Upper lobe of left lung (tissue), 6 donors: ENCODE results near the gene PRRX1. TPM values are rescaled to one million over a fixed set of nuclear protein-coding genes. Genes with fewer than 3 reads are reported as not detected.

Experiments used
- ATAC-seq, 2 donors: fragments of 200-7000 bp; cut with Tn5 transposase; one replicate each; pipeline ENCODE4 v1.9.1; 2022; ENCODE audit warnings: mild to moderate bottlenecking in 2 of 2, moderate library complexity in 2 of 2; ENCODE audit not compliant: low FRiP score in 2 of 2
- DNase-seq, 2 donors: peaks; one replicate each; pipeline ENCODE4 v3.0.0-alpha.2; 2019 to 2020
- H3K27ac ChIP-seq, 4 donors: fragments of 200-600 bp; sonication (generic); one replicate each; pipeline ENCODE4 v1.5.1; 2016 to 2019
- H3K27me3 ChIP-seq, 4 donors: fragments of 200-600 bp; sonication (generic); one replicate each; pipeline ENCODE4 v1.5.1; 2017 to 2019
- H3K36me3 ChIP-seq, 4 donors: fragments of 200-600 bp; sonication (generic); one replicate each; pipeline ENCODE4 v1.5.1; 2016 to 2019
- H3K4me1 ChIP-seq, 4 donors: fragments of 200-600 bp; sonication (generic); one replicate each; pipeline ENCODE4 v1.5.1; 2018 to 2019
- H3K4me3 ChIP-seq, 4 donors: fragments of 200-600 bp; sonication (generic); one replicate each; pipeline ENCODE4 v1.5.1; 2017 to 2019; ENCODE audit warnings: mild to moderate bottlenecking in 2 of 4, moderate library complexity in 1 of 4
- H3K9me3 ChIP-seq, 4 donors: fragments of 200-600 bp; sonication (generic); one replicate each; pipeline ENCODE4 v1.5.1; 2018 to 2019
- EP300 ChIP-seq, 4 donors: sonication (generic); formaldehyde crosslinking; IDR thresholded peaks; one replicate each; pipeline ENCODE4 v1.5.1; 2017; ENCODE audit warnings: antibody characterized with exemption in 4 of 4, control low read depth in 2 of 4
- POLR2A ChIP-seq, 4 donors: fragments of 450-650 bp; IDR thresholded peaks; one replicate each; pipeline ENCODE4 v1.5.1; 2016 to 2017; ENCODE audit warnings: antibody characterized with exemption in 4 of 4, mild to moderate bottlenecking in 2 of 4
- POLR2AphosphoS5 ChIP-seq, 2 donors: sonication (generic); formaldehyde crosslinking; IDR thresholded peaks; one replicate each; pipeline ENCODE4 v1.5.1; 2017; ENCODE audit warnings: antibody characterized with exemption in 2 of 2
- WGBS, 2 donors: methylation state at CpG; one replicate each; pipeline ENCODE4 v1.1.5; 2017 to 2018; 5-methylcytosine and 5-hydroxymethylcytosine counted together
- total RNA-seq, 6 donors: library from RNA; depleted of rRNA in 4 of 6; stranded (reverse); fragments of >200 nt in 4 of 6; gene quantifications; one replicate each; pipeline versions ENCODE4 v1.1.0 to v1.2.1, GENCODE V29; 2016 to 2021
- TF ChIP-seq, protein P1 (sequence below), 6 experiments: fragments of 450-650 bp in 4 of 6; fragments of 200-600 bp in 2 of 6; sonication (generic) in 2 of 6; IDR thresholded peaks; one replicate each; pipeline ENCODE4 v1.5.1; 2016 to 2019; ENCODE audit warnings: antibody characterized with exemption in 6 of 6
- donor health status: DM: no; HTN: no; CAD: no; lungs with moderate emphysema.
- donor health status: DM: no; HTN: yes; CAD: no; lungs with severe emphysema.

The PRRX1 gene
- total RNA-seq, 6 donors from 2014 or later, result 6.1 to 36.0 (median 19.1) TPM

GRCh38 chr1:170672316-170672715 is 8.4 kb downstream of the PRRX1 start:
- Histone ChIP-seq H3K4me1 (peaks cover 0 to 9% (median 3%) of the 10 kb centered on the region in 4 donors), H3K9me3 (no peaks in the 10 kb centered on the region), H3K27me3 (peaks cover 0 to 18% (median 9%) of the 10 kb centered on the region in 4 donors), H3K4me3 (no peak overlapping the region), H3K36me3 (no peaks in the 10 kb centered on the region), H3K27ac (no peak overlapping the region)
- ATAC-seq (no peak), DNase-seq (no peak)
- WGBS, 2 donors, result 60 to 75% methylated on average over 2 of the region's 2 CpGs
- TF ChIP-seq EP300 (IDR thresholded peaks at IDR 0.05), result no peak
- TF ChIP-seq POLR2A (IDR thresholded peaks at IDR 0.05), result no peak
- TF ChIP-seq POLR2AphosphoS5 (IDR thresholded peaks at IDR 0.05), result no peak
- TF ChIP-seq, protein P1, sequence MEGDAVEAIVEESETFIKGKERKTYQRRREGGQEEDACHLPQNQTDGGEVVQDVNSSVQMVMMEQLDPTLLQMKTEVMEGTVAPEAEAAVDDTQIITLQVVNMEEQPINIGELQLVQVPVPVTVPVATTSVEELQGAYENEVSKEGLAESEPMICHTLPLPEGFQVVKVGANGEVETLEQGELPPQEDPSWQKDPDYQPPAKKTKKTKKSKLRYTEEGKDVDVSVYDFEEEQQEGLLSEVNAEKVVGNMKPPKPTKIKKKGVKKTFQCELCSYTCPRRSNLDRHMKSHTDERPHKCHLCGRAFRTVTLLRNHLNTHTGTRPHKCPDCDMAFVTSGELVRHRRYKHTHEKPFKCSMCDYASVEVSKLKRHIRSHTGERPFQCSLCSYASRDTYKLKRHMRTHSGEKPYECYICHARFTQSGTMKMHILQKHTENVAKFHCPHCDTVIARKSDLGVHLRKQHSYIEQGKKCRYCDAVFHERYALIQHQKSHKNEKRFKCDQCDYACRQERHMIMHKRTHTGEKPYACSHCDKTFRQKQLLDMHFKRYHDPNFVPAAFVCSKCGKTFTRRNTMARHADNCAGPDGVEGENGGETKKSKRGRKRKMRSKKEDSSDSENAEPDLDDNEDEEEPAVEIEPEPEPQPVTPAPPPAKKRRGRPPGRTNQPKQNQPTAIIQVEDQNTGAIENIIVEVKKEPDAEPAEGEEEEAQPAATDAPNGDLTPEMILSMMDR (IDR thresholded peaks at IDR 0.05), result no peak

GRCh38 chr1:170674239-170674638 is 10.3 kb downstream of the PRRX1 start:
- DNase-seq (no peak), ATAC-seq (no peak)
- Histone ChIP-seq H3K27me3 (peaks cover 0 to 9% (median 3%) of the 10 kb centered on the region in 4 donors), H3K4me1 (peaks cover 0 to 4% (median 0%) of the 10 kb centered on the region in 4 donors), H3K27ac (no peak overlapping the region), H3K4me3 (no peak overlapping the region), H3K36me3 (no peaks in the 10 kb centered on the region), H3K9me3 (no peaks in the 10 kb centered on the region)
- TF ChIP-seq POLR2A (IDR thresholded peaks at IDR 0.05) (no peak), EP300 (IDR thresholded peaks at IDR 0.05) (no peak), POLR2AphosphoS5 (IDR thresholded peaks at IDR 0.05) (no peak)
- TF ChIP-seq, protein P1 (IDR thresholded peaks at IDR 0.05), result no peak
- 75 to 77% methylated on average over 3 of the region's 3 CpGs for WGBS, 2 donors

DNA sequence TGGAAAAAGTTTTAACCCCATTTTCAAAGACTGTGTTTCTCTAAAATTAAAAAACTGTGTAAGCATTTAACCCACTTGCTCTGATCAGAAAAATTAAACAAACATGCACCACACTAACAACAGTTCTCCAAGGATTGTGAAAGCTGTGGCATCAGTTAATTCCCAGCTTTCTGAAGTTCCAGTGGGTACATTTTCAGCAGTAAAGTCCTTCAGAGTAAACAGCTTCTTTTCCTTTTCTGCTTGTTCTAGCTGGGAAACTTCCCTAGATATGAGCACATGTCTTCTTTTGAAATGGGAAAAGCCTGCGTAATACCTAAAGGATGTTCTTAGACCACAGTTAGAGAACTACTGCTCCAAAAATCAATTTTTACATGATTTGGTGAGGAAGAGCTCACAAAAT is 11.1 kb downstream of the PRRX1 start:
- Histone ChIP-seq H3K36me3 (no peaks in the 10 kb centered on the region), H3K27ac (no peak overlapping the region), H3K4me3 (no peak overlapping the region), H3K4me1 (peaks cover 0 to 4% (median 0%) of the 10 kb centered on the region in 4 donors), H3K9me3 (no peaks in the 10 kb centered on the region), H3K27me3 (peaks cover 0 to 9% (median 0%) of the 10 kb centered on the region in 4 donors)
- TF ChIP-seq POLR2A (IDR thresholded peaks at IDR 0.05) (no peak), EP300 (IDR thresholded peaks at IDR 0.05) (no peak), POLR2AphosphoS5 (IDR thresholded peaks at IDR 0.05) (no peak)
- TF ChIP-seq, protein P1 (IDR thresholded peaks at IDR 0.05), result no peak
- DNase-seq, result no peak
- ATAC-seq, result no peak
- 92 to 97% methylated on average over 1 of the region's 1 CpG for WGBS, 2 donors

DNA sequence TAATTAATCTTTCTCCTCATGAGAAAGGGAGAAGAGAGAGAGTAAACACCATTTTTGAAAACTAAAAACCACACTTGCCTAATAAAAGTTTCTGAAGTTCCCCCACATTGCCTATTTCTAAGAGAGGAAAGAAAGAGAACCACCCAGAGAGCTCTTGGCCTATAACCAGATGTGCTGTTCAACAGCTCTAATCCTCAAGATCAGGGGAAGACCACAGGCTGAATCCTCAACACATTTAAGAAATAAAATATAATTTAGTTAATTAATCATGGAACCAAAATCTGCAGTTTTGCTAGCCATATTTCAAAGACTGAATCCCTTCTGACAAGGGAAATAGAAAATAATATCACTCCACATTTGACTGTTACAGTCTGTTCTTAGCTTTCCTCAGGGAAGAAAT is 11.9 kb downstream of the PRRX1 start:
- DNase-seq, result no peak
- Histone ChIP-seq H3K4me3 (no peak overlapping the region), H3K36me3 (no peaks in the 10 kb centered on the region), H3K9me3 (no peaks in the 10 kb centered on the region), H3K4me1 (peaks cover 0 to 3% (median 0%) of the 10 kb centered on the region in 4 donors), H3K27me3 (peaks cover 0 to 1% (median 0%) of the 10 kb centered on the region in 4 donors), H3K27ac (no peak overlapping the region)
- TF ChIP-seq POLR2A (IDR thresholded peaks at IDR 0.05), result no peak
- no peak for ATAC-seq

DNA sequence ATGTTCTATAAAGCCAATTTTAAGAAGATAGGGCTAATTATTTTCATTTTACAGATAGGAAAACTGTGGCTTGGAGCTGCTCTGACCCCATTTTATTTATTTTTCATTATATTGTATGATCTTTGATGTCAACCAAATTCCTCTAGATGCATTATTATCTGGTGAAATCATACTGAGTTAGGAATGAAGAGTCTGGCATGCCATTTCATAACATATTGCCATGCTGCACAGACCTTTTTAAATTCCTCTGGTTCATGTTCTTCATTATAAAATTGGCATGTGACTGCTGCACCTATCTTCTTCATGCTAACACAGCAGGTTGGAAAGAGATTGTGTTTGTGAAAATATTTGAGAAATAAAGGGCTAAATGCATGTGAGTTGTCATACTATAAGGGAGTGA is 12.7 kb downstream of the PRRX1 start:
- no peak for ATAC-seq
- H3K27ac ChIP-seq, result no peak overlapping the region

GRCh38 chr1:170678027-170678600 is 14.2 kb downstream of the PRRX1 start:
- no peak for DNase-seq
- Histone ChIP-seq H3K27ac (no peak overlapping the region), H3K36me3 (no peaks in the 10 kb centered on the region), H3K9me3 (no peaks in the 10 kb centered on the region), H3K27me3 (no peaks in the 10 kb centered on the region), H3K4me3 (no peak overlapping the region), H3K4me1 (no peaks in the 10 kb centered on the region)
- no peak for ATAC-seq
- WGBS, 2 donors, result 67 to 83% methylated on average over 3 of the region's 3 CpGs
- TF ChIP-seq POLR2A (IDR thresholded peaks at IDR 0.05), result no peak
- no peak for TF ChIP-seq POLR2AphosphoS5 (IDR thresholded peaks at IDR 0.05)
- TF ChIP-seq, protein P1 (IDR thresholded peaks at IDR 0.05), result no peak
- TF ChIP-seq EP300 (IDR thresholded peaks at IDR 0.05), result no peak

More for the DNA sequence above, 12.7 kb downstream of the PRRX1 start:
- Histone ChIP-seq H3K4me3 (no peak overlapping the region), H3K4me1 (no peaks in the 10 kb centered on the region), H3K9me3 (no peaks in the 10 kb centered on the region), H3K36me3 (no peaks in the 10 kb centered on the region), H3K27me3 (no peaks in the 10 kb centered on the region)
- no peak for DNase-seq
- TF ChIP-seq EP300 (IDR thresholded peaks at IDR 0.05) (no peak), POLR2AphosphoS5 (IDR thresholded peaks at IDR 0.05) (no peak)
